Chondrocyte (in vitro differentiated cells): ENCODE results near the gene MRFAP1. TPM values are rescaled to one million over a fixed set of nuclear protein-coding genes. Genes with fewer than 3 reads are reported as not detected.
A peak's percentile ranks its signal among the peaks of the same experiment; 100 is the strongest.

Experiments
- DNase-seq: peaks from one replicate; pipeline ENCODE4 v3.0.0; 2021; ENCODE audit warnings: mixed read lengths, low spot score
- H3K27ac Mint-ChIP-seq: one replicate; pipeline ENCODE4 v1.8.0; 2021; ENCODE audit warnings: mild to moderate bottlenecking, moderate library complexity, mixed read lengths; ENCODE audit not compliant: unreplicated experiment
- H3K27me3 Mint-ChIP-seq: 2 replicates; pipeline ENCODE4 v1.8.0; 2021; ENCODE audit warnings: low read depth, mixed read lengths
- H3K36me3 Mint-ChIP-seq: 2 replicates; pipeline ENCODE4 v1.8.0; 2021; ENCODE audit warnings: low read depth, mixed read lengths
- H3K4me1 Mint-ChIP-seq: 2 replicates; pipeline ENCODE4 v1.8.0; 2021; ENCODE audit warnings: low read depth, mild to moderate bottlenecking, mixed read lengths
- H3K4me3 Mint-ChIP-seq: one replicate; pipeline ENCODE4 v1.8.0; 2021; ENCODE audit warnings: mild to moderate bottlenecking, moderate library complexity, mixed read lengths; ENCODE audit not compliant: unreplicated experiment
- H3K9me3 Mint-ChIP-seq: 2 replicates; pipeline ENCODE4 v1.8.0; 2021; ENCODE audit warnings: low read depth, mixed read lengths
- CTCF ChIP-seq: fragments of 200-600 bp; sonication (generic); IDR thresholded peaks from 2 replicates; pipeline ENCODE4 v1.5.0; 2021; ENCODE audit warnings: antibody characterized with exemption, mild to moderate bottlenecking, moderate library complexity
- total RNA-seq: library from RNA; stranded (reverse); gene quantifications from 3 replicates; pipeline ENCODE4 v1.2.1, GENCODE V29; 2021

The MRFAP1 gene
- total RNA-seq, 1 donor from 2014 or later = 250 TPM

DNA sequence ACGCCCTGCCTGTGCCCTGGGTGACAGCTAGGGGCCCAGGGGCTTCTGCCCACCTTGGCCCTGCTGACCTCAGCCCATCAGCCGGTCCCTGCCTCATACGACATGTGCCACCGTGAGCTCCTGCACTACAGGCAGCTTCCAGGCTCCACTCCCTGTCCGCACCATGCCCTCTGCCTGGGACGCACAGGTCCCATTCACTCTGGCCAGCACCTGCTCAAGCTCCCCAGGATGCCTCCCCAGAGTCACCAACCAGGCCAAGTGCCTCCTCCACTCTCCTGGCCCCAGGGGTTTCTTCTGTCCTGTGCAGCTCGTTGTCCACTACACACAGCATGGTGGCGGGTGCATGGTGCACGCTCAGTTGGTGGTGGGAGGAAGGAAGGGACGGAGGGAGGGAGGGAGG lies 20.2 kb upstream of the MRFAP1 start:
- DNase-seq = peak; percentile 80
- Mint-ChIP-seq H3K4me3 (no peak overlapping the region), H3K9me3 (no peaks in the 10 kb centered on the region), H3K27me3 (no peaks in the 10 kb centered on the region), H3K36me3 (peaks cover 10% of the 10 kb centered on the region), H3K27ac (no peak overlapping the region), H3K4me1 (no peaks in the 10 kb centered on the region)
- TF ChIP-seq CTCF = no peak

- Mint-ChIP-seq H3K9me3 (no peaks in the 10 kb centered on the region), H3K27ac (no peak overlapping the region), H3K4me1 (no peaks in the 10 kb centered on the region), H3K36me3 (peaks cover 10% of the 10 kb centered on the region), H3K4me3 (no peak overlapping the region), H3K27me3 (no peaks in the 10 kb centered on the region)
- DNase-seq = peak; percentile 64
- no peak for TF ChIP-seq CTCF
Measured at GRCh38 chr4:6620891-6621555, 19.5 kb upstream of the MRFAP1 start.

- H3K4me1 Mint-ChIP-seq = no peaks in the 10 kb centered on the region
- peak; percentile 62 for DNase-seq
- H3K27ac Mint-ChIP-seq = no peak overlapping the region
- TF ChIP-seq CTCF = no peak
- no peaks in the 10 kb centered on the region for H3K9me3 Mint-ChIP-seq
- no peaks in the 10 kb centered on the region for H3K27me3 Mint-ChIP-seq
- H3K4me3 Mint-ChIP-seq = no peak overlapping the region
- peaks cover 7% of the 10 kb centered on the region for H3K36me3 Mint-ChIP-seq
Measured at GRCh38 chr4:6621556-6621927, 18.9 kb upstream of the MRFAP1 start.

DNA sequence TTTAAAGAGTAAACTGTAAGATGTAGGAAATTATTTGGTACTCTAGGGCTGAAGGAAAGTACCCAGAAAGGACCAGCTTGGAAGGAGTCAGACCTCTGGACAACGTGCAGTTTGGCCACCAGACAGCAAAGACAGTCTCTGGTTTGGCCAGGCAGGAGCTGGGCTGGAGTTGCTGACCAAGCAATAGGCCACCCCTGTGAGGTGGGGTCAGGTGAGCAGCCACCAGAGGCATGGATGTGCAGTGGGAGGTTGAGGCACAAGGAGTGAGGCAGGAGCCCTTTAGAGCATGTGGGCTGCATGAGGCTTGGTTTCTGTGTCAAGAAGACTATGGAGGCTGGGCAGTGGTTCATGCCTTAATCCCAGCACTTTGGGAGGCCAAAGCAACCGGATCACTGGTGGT lies 17.7 kb upstream of the MRFAP1 start:
- no peak for TF ChIP-seq CTCF
- no peak overlapping the region for H3K27ac Mint-ChIP-seq
- no peaks in the 10 kb centered on the region for H3K9me3 Mint-ChIP-seq
- no peaks in the 10 kb centered on the region for H3K27me3 Mint-ChIP-seq
- DNase-seq = peak; percentile 40
- H3K4me1 Mint-ChIP-seq = no peaks in the 10 kb centered on the region
- H3K4me3 Mint-ChIP-seq = no peak overlapping the region
- H3K36me3 Mint-ChIP-seq = peaks cover 4% of the 10 kb centered on the region

DNA sequence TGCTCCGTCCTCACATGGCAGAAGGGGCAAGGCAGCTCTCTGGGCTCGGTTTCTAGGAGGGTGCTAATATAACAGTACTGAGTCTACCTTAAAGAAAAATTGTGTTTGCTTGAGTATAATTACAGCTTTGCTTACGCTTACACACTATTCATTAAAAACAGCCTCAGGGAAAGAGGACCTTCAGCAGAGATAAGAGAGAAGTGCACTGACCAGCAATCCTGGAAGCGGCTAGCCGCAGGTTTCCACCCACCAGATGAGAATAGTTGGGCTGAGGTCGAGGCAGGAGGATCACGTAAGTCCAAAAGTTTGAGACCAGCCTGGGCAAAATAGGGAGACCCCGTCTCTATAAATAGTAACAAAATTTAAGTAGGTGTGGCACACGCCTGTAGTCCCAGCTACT lies 15.2 kb upstream of the MRFAP1 start:
- Mint-ChIP-seq H3K36me3 (no peaks in the 10 kb centered on the region), H3K27me3 (no peaks in the 10 kb centered on the region), H3K9me3 (no peaks in the 10 kb centered on the region), H3K4me3 (no peak overlapping the region), H3K4me1 (no peaks in the 10 kb centered on the region), H3K27ac (no peak overlapping the region)
- no peak for TF ChIP-seq CTCF
- DNase-seq = peak; percentile 22
